ENCODE data around the gene USP13. TPM values are rescaled to one million over a fixed set of nuclear protein-coding genes. Genes with fewer than 3 reads are reported as not detected.
A peak's percentile ranks its signal among the peaks of the same experiment; 100 is the strongest.

The USP13 gene
- total RNA-seq, result 1 to 10 TPM; 9.4 to 9.6 TPM

DNA sequence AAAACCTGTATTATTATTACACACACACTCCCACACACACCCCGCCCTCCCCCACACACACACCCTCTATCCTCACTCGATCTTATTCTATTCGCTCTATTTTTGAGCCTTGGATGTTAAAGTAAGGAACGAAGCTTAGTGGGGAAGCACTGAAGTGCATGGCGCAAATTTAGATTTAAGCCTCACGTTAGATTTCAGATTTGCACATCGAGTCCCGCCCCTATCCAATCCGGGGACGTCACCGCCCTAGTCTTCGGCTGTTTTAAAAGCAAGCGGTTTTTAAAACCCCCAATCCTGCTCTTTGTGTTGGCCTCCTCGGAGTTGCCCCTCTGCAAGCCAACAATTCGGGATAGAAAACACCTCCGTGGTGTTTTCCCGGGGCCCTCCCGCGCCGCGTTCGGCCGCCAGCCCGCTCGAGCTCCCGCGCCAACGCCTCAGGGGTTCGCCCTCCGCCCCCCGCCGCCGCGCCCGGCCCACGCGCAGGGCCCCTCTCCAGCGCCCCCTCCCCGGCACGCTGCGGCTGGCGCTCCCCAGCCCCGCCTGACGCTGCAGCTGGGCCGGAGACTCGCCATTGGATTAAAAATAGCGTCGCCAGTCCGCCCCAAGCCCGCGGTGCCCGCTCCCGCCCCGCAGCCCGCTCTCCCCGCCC, at the start of gene USP13:
Gene USP13, plus strand, starts transcription at position 594 of the 649 bp plus-strand sequence. CDS start 186 bp downstream, outside the sequence.
- no peaks in the 10 kb centered on the region for H3K9me3 Mint-ChIP-seq
- peak within 1 kb of the TSS; percentile 85 for H3K27ac Mint-ChIP-seq
- DNase-seq, result peak; percentile 60
- ChIA-PET CTCF (interaction anchor here (0.5 to 1.2 kb wide), 3 partner anchors 48 to 952 kb away, joined by 3 read pairs; partner anchors contain the start of genes MRPL47 and NDUFB5), POLR2A (interaction anchor here (1.0 to 3.0 kb wide), 12 partner anchors 9 to 949 kb away, joined by 3 to 20 read pairs (median 4); partner anchors contain the start of genes ACTL6A, MRPL47, NDUFB5 and TTC14)
- H3K4me3 Mint-ChIP-seq, result peak within 1 kb of the TSS; percentile 96
- H3K36me3 Mint-ChIP-seq (ENCODE audit: low read depth), result peaks cover 11% of the 10 kb centered on the region
- H3K27me3 Mint-ChIP-seq, result peaks cover 16% of the 10 kb centered on the region
- peaks cover 35% of the 10 kb centered on the region for H3K4me1 Mint-ChIP-seq

DNA sequence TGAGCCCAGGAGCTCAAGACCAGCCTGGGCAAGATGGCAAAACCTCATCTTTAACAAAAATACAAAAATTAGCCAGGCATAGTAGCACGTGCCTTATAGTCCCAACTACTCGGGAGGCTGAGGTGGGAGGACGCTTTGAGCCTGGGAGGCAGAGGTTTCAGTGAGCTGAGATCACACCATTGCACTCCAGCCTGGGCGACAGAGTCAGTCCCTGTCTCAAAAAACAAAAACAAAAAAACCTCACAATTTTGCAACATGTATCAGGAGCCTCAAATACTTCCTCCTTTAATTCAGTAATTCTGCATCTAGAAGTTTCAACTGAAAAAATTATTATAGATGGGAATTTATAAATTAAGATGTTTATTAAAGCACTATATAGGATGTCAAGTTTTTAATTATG, 49.5 kb upstream of the USP13 start:
- ChIA-PET CTCF (interaction anchor here (0.8 kb wide), 1 partner anchor 40 kb away, joined by 4 read pairs; no protein-coding TSS in a partner anchor), POLR2A (interaction anchor here (0.8 to 2.5 kb wide), 5 partner anchors 37 to 999 kb away, joined by 3 to 20 read pairs (median 9); partner anchors contain the start of genes ACTL6A, TTC14 and USP13)
- Mint-ChIP-seq H3K4me3 (peak overlapping the region; percentile 99), H3K36me3 (ENCODE audit: low read depth) (peaks cover 51% of the 10 kb centered on the region), H3K27ac (peak overlapping the region; percentile 96), H3K9me3 (no peaks in the 10 kb centered on the region), H3K27me3 (no peaks in the 10 kb centered on the region), H3K4me1 (peaks cover 49% of the 10 kb centered on the region)
- DNase-seq, result no peak

DNA sequence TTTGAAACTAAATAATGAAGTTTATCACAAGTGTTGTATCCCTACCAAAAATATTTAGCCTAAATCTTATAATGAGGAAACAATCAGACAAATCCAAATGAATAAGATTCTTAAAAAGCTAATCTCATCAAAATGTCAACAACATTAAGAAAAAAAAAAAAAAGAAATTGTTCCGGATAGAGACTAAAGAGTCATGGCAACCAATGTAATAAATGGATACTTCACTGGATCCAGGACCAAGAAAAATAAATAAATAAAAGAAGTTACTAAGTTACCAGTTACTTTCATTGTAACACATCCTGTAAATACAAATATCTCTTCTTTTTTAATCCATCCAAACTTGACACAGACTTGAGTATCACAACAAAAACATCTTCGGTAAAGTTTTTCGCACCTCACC, 49.0 kb upstream of the USP13 start:
- Mint-ChIP-seq H3K36me3 (ENCODE audit: low read depth) (peaks cover 46% of the 10 kb centered on the region), H3K27ac (peak overlapping the region; percentile 96), H3K27me3 (no peaks in the 10 kb centered on the region), H3K9me3 (no peaks in the 10 kb centered on the region), H3K4me1 (peaks cover 53% of the 10 kb centered on the region), H3K4me3 (peak overlapping the region; percentile 99)
- DNase-seq, result no peak
- ChIA-PET POLR2A (interaction anchor here (0.8 to 2.5 kb wide), 5 partner anchors 38 to 998 kb away, joined by 3 to 20 read pairs (median 9); partner anchors contain the start of genes ACTL6A, TTC14 and USP13), CTCF (interaction anchor here (0.8 to 1.9 kb wide), 2 partner anchors 40 to 46 kb away, joined by 4 to 11 read pairs; no protein-coding TSS in a partner anchor)

- Mint-ChIP-seq H3K27me3 (no peaks in the 10 kb centered on the region), H3K27ac (peak within 1 kb of the TSS; percentile 96)
Observed at GRCh38 chr3:179604321-179605078, 48.3 kb upstream of the USP13 start, which contains the start of the genes MRPL47 and NDUFB5. Gene MRPL47, minus strand, starts transcription at chr3:179604638. Its CDS starts 14 bp downstream, at chr3:179604624. Gene NDUFB5, plus strand, starts transcription at chr3:179604794. Its CDS starts 22 bp downstream, at chr3:179604816.

DNA sequence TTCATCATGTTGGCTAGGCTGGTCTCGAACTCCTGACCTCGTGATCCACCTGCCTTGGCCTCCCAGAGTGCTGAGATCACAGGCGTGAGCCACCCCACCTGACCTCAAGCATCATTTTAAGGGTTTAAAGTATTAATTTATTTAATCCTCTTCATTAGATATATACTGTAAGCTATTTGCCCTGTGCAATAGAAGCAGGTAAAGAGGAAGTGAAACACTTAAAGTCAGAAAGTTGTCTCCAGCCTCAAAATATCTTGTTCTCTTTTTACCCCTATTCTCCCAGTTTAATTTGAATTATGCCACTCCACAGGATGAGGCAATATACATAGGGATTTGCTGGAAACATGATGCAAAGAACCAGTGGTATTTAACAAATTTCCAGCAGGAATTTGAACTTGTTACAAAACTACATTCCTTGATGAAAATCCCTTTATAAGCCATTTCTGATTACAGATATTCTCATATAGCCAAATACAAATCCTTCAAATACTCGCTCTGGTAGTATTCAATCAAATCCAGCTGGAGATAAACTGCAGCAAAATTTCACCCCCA, 46.2 kb upstream of the USP13 start:
- Mint-ChIP-seq H3K27me3 (no peaks in the 10 kb centered on the region), H3K4me3 (peak overlapping the region; percentile 33), H3K36me3 (ENCODE audit: low read depth) (peaks cover 35% of the 10 kb centered on the region), H3K4me1 (peaks cover 66% of the 10 kb centered on the region), H3K27ac (peak overlapping the region; percentile 37), H3K9me3 (no peaks in the 10 kb centered on the region)
- ChIA-PET POLR2A (interaction anchor here (0.7 to 1.0 kb wide), 3 partner anchors 13 to 46 kb away, joined by 3 to 4 read pairs (median 3); partner anchors contain the start of gene USP13), CTCF (no interaction called here)
- DNase-seq, result no peak

More at GRCh38 chr3:179604321-179605078, 48.3 kb upstream of the USP13 start, which contains the start of the genes MRPL47 and NDUFB5:
- POLR2A ChIA-PET, result interaction anchor here (0.8 to 2.5 kb wide), 20 partner anchors 10 to 1308 kb away, joined by 3 to 20 read pairs (median 4); partner anchors contain the start of genes ACTL6A, FXR1, MFN1 and TTC14
- CTCF ChIA-PET, result interaction anchor here (0.9 to 1.9 kb wide), 5 partner anchors 35 to 48 kb away, joined by 3 to 11 read pairs (median 3); partner anchors contain the start of genes ACTL6A and USP13
- H3K4me3 Mint-ChIP-seq, result peak within 1 kb of the TSS; percentile 99
- H3K4me1 Mint-ChIP-seq, result peaks cover 59% of the 10 kb centered on the region
- H3K36me3 Mint-ChIP-seq (ENCODE audit: low read depth), result peaks cover 45% of the 10 kb centered on the region
- no peaks in the 10 kb centered on the region for H3K9me3 Mint-ChIP-seq
- DNase-seq, result peak; percentile 94

GRCh38 chr3:179608931-179609720, 43.7 kb upstream of the USP13 start:
- CTCF ChIA-PET, result interaction anchor here (0.5 to 1.6 kb wide), 3 partner anchors 35 to 162 kb away, joined by 3 to 6 read pairs (median 4); no protein-coding TSS in a partner anchor
- Mint-ChIP-seq H3K27ac (peak overlapping the region; percentile 99), H3K4me3 (peak overlapping the region; percentile 74), H3K9me3 (no peaks in the 10 kb centered on the region), H3K4me1 (peaks cover 63% of the 10 kb centered on the region), H3K36me3 (ENCODE audit: low read depth) (peaks cover 42% of the 10 kb centered on the region), H3K27me3 (no peaks in the 10 kb centered on the region)
- peak; percentile 45 for DNase-seq
- POLR2A ChIA-PET, result interaction anchor here (0.7 to 2.8 kb wide), 9 partner anchors 9 to 993 kb away, joined by 3 to 16 read pairs (median 4); partner anchors contain the start of genes TTC14, USP13 and ZNF639

- CTCF ChIA-PET, result interaction anchor here (1.0 to 1.6 kb wide), 2 partner anchors 34 to 39 kb away, joined by 4 to 7 read pairs; no protein-coding TSS in a partner anchor
- POLR2A ChIA-PET, result interaction anchor here (1.0 to 2.8 kb wide), 3 partner anchors 14 to 44 kb away, joined by 3 to 16 read pairs (median 7); partner anchors contain the start of gene USP13
- Mint-ChIP-seq H3K9me3 (no peaks in the 10 kb centered on the region), H3K4me3 (no peak overlapping the region), H3K27ac (peak overlapping the region; percentile 99), H3K27me3 (no peaks in the 10 kb centered on the region), H3K36me3 (ENCODE audit: low read depth) (peaks cover 34% of the 10 kb centered on the region), H3K4me1 (peaks cover 56% of the 10 kb centered on the region)
- no peak for DNase-seq
Observed at GRCh38 chr3:179610066-179610465, 42.8 kb upstream of the USP13 start.

DNA sequence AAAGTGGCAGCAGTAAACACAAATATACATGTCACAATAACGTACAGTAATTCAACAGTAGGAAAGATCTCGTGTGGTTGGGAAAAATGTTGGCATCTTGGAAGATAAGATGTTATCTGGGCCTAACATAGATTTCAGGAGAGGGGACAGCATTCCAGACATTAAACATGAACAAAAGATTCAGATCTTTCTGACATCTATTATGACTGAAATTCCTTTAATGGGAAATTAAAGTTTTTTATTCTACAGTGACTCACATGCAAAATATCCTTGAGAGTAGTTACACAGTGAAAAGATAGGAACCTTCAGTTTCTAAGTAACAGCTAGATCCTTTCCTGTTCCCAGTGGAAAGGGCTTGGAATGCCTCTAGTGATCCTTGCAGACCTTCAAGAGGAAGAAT, 39.0 kb upstream of the USP13 start:
- no peak overlapping the region for H3K27ac Mint-ChIP-seq
- CTCF ChIA-PET, result no interaction called here
- H3K9me3 Mint-ChIP-seq, result no peaks in the 10 kb centered on the region
- POLR2A ChIA-PET, result interaction anchor here (2.5 kb wide), 1 partner anchor 39 kb away, joined by 7 read pairs; the partner anchor contains the start of gene USP13
- DNase-seq, result no peak
- peaks cover 35% of the 10 kb centered on the region for H3K36me3 Mint-ChIP-seq (ENCODE audit: low read depth)
- H3K4me1 Mint-ChIP-seq, result peaks cover 27% of the 10 kb centered on the region
- H3K27me3 Mint-ChIP-seq, result no peaks in the 10 kb centered on the region
- no peak overlapping the region for H3K4me3 Mint-ChIP-seq

- DNase-seq, result no peak
- Mint-ChIP-seq H3K27me3 (no peaks in the 10 kb centered on the region), H3K4me3 (no peak overlapping the region), H3K36me3 (ENCODE audit: low read depth) (peaks cover 47% of the 10 kb centered on the region), H3K4me1 (peaks cover 12% of the 10 kb centered on the region), H3K9me3 (no peaks in the 10 kb centered on the region), H3K27ac (no peak overlapping the region)
- POLR2A ChIA-PET, result interaction anchor here (1.7 to 1.9 kb wide), 2 partner anchors 11 to 38 kb away, joined by 4 to 5 read pairs; partner anchors contain the start of genes MRPL47 and NDUFB5
- CTCF ChIA-PET, result interaction anchor here (0.8 to 1.0 kb wide), 2 partner anchors 13 to 34 kb away, joined by 3 to 4 read pairs; no protein-coding TSS in a partner anchor
Observed at GRCh38 chr3:179615458-179616173, 37.2 kb upstream of the USP13 start.

DNA sequence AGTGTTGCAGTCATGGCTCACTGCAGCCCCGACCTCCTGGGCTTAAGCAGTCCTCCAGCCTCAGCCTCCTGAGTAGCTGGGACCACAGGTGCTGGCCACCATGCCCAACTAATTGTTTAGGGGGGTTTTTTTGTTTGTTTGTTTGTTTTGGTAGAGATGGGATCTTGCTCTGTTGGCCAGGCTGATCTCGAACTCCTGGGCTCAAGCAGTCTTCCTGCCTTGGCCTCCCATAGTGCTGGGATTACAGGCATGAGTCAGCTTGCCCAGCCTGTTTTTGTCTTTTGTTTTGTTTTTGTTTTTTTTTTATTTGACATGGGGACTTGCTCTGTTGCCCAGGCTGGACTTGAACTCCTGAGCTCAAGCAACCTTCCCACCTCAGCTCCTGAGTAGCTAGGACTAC, 30.8 kb upstream of the USP13 start:
- Mint-ChIP-seq H3K36me3 (ENCODE audit: low read depth) (peaks cover 63% of the 10 kb centered on the region), H3K4me3 (no peak overlapping the region), H3K4me1 (no peaks in the 10 kb centered on the region), H3K27ac (no peak overlapping the region), H3K9me3 (no peaks in the 10 kb centered on the region), H3K27me3 (no peaks in the 10 kb centered on the region)
- POLR2A ChIA-PET, result interaction anchor here (1.4 kb wide), 1 partner anchor 17 kb away, joined by 3 read pairs; the partner anchor contains the start of genes MRPL47 and NDUFB5
- CTCF ChIA-PET, result interaction anchor here (0.7 kb wide), 1 partner anchor 625 kb away, joined by 5 read pairs; no protein-coding TSS in a partner anchor
- no peak for DNase-seq

DNA sequence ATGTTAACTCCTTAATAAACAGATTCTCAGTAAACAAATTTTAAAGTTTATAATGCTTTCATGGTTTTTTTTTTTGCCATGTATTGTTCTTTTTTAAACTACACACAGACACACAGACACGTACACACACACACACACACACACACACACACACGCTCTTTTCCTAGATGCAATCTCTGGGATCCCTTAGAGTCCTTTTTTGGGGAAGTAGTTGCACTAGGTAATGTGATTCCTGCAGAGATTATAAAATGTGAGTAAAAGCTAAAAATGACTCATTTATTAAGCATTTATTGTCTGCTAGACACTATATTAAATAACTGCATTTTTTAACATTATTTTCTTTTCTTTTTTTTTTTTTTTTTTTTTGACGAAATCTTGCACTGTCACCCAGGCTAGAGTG, 28.4 kb upstream of the USP13 start:
- Mint-ChIP-seq H3K27ac (no peak overlapping the region), H3K9me3 (no peaks in the 10 kb centered on the region), H3K4me1 (no peaks in the 10 kb centered on the region), H3K36me3 (ENCODE audit: low read depth) (peaks cover 46% of the 10 kb centered on the region), H3K27me3 (no peaks in the 10 kb centered on the region), H3K4me3 (no peak overlapping the region)
- ChIA-PET CTCF (no interaction called here), POLR2A (no interaction called here)
- DNase-seq, result no peak
